ENCODE measurements around the gene XAGE5. TPM values are rescaled to one million over a fixed set of nuclear protein-coding genes. Genes with fewer than 3 reads are reported as not detected.

Gene XAGE5
- total and polyA plus RNA-seq, 2 of the 13 experiments (the other 11 are each of a cell fraction or from before 2014, with no cell fraction given), result not detected

DNA sequence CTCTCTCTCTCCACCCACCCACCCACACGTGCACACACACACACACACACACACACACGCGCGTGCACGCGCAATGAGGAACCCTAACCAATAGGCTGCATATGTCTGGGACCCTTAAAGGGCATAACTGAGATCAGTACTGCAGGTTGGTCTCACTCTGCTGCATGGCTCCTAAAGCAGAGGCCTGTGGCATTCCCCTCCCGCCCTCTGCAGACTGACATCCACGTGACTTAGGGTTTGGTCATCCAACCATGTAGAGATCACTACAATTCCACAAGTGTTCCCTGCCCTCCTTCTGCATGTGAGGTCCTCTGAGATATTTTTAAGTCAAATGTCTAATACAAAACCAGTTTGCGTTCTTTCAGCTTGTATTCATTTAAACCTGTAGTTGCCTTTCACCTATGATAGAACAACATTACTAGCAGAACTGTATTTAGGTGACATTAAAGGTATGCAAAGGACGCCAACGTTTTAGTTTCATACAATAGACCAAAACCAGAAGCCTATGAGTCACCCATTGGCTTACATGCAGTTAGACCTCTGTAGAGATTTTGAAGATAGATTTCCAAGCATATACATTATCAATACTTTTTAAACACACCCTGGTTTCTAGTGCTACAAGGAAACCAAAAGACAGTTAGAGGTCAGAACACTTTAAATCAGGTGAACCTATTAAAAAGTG lies 10.1 kb downstream of the XAGE5 start (continued):
- TF ChIP-seq, protein P1, sequence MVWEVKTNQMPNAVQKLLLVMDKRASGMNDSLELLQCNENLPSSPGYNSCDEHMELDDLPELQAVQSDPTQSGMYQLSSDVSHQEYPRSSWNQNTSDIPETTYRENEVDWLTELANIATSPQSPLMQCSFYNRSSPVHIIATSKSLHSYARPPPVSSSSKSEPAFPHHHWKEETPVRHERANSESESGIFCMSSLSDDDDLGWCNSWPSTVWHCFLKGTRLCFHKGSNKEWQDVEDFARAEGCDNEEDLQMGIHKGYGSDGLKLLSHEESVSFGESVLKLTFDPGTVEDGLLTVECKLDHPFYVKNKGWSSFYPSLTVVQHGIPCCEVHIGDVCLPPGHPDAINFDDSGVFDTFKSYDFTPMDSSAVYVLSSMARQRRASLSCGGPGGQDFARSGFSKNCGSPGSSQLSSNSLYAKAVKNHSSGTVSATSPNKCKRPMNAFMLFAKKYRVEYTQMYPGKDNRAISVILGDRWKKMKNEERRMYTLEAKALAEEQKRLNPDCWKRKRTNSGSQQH (CRISPR knock-in tag; IDR thresholded peaks at IDR 0.05; ENCODE audit: low read depth), result no peak
- no peak for TF ChIP-seq GATAD1 (CRISPR knock-in tag; IDR thresholded peaks at IDR 0.05)
- no peak for TF ChIP-seq ISX (CRISPR knock-in tag; conservative IDR thresholded peaks at IDR 0.05)
- no peak for TF ChIP-seq HNRNPK (IDR thresholded peaks at IDR 0.05; ENCODE audit: low read depth, low read length, poor library complexity, severe bottlenecking)
- TF ChIP-seq ZNF382 (CRISPR knock-in tag; IDR thresholded peaks at IDR 0.05; ENCODE audit: borderline replicate concordance), result no peak
- no peak for TF ChIP-seq ZIK1 (CRISPR knock-in tag; IDR thresholded peaks at IDR 0.05; ENCODE audit: borderline replicate concordance, low read depth)

DNA sequence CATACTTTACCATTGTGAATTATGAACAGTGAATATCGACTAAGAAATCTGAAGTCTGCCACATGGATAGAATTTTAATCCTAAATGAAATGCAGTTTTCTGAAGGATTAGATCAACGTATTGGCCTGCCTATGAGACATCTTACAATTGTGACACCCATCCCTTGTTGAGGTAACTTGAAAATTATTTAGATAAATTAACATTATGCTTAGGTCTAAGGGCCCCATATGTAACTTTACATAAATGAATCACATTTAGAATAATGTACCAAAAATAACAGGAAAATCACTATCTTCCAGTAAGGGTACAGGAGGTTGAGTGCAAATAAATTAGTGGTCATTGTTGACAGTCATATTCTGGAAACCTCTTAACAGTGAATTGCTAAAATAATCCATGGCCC lies 13.5 kb downstream of the XAGE5 start:
- no peaks in the 10 kb centered on the region for H3K79me2 ChIP-seq (ENCODE audit: insufficient read depth, low read length)
- no peak overlapping the region for H3K4me2 ChIP-seq (ENCODE audit: low read depth, low read length)
- no peak overlapping the region for H2AFZ ChIP-seq (ENCODE audit: low read length)
- POLR2A ChIA-PET, result no interaction called here
- no peak overlapping the region for H3K27ac ChIP-seq (ENCODE audit: extremely low read length, insufficient read depth, low read length)
- CTCF ChIA-PET (ENCODE audit: low intra/inter-chr PET ratio, low total read pairs), result no interaction called here
- intact Hi-C loops (cut with micrococcal nuclease; ENCODE audit: unreplicated experiment), result no loop called here
- no TSS peak for BruUV-seq (replicated peaks)
- no peaks in the 10 kb centered on the region for H3K4me1 ChIP-seq (ENCODE audit: insufficient read depth, low read length)
- H4K20me1 ChIP-seq (ENCODE audit: insufficient read depth, low read length), result no peaks in the 10 kb centered on the region
- in situ Hi-C loops (cut with HindIII; ENCODE audit: extremely low pct_ligation_motif_present, low pct_unique_long_range_greater_than_20kb), result no loop called here
- H3K27me3 ChIP-seq (ENCODE audit: control insufficient read depth in 1 of 2, insufficient read depth in 2 of 2, low read length in 2 of 2), result no peaks in the 10 kb centered on the region
- H3K36me3 ChIP-seq (replicated peaks in 1 of 2; ENCODE audit: control insufficient read depth in 1 of 2, insufficient read depth in 2 of 2, low read length in 2 of 2), result no peaks in the 10 kb centered on the region
- no peak overlapping the region for H3K4me3 ChIP-seq (replicated peaks in 1 of 3; ENCODE audit: insufficient read depth in 1 of 3, low read depth in 2 of 3, low read length in 3 of 3)
- ATAC-seq (no peak), FAIRE-seq (no peak), DNase-seq (ENCODE audit: low spot score) (no peak)
- 0% methylated on average over 2 of the region's 2 CpGs for WGBS (ENCODE audit: low lambda C conversion rate)
- no peak overlapping the region for H3K9ac ChIP-seq (ENCODE audit: insufficient read depth, low read depth, low read length)
- H3K9me3 ChIP-seq (ENCODE audit: low read length), result no peaks in the 10 kb centered on the region
- TF ChIP-seq ZNF180 (CRISPR knock-in tag; IDR thresholded peaks at IDR 0.05; ENCODE audit: borderline replicate concordance, low read depth), result no peak
- no peak for TF ChIP-seq KDM1A (CRISPR knock-in tag; IDR thresholded peaks at IDR 0.05)
- TF ChIP-seq KMT2B (CRISPR knock-in tag; IDR thresholded peaks at IDR 0.05), result no peak
- no peak for TF ChIP-seq MBD4 (IDR thresholded peaks at IDR 0.05; ENCODE audit: borderline replicate concordance, low read length)
- TF ChIP-seq, protein P2, sequence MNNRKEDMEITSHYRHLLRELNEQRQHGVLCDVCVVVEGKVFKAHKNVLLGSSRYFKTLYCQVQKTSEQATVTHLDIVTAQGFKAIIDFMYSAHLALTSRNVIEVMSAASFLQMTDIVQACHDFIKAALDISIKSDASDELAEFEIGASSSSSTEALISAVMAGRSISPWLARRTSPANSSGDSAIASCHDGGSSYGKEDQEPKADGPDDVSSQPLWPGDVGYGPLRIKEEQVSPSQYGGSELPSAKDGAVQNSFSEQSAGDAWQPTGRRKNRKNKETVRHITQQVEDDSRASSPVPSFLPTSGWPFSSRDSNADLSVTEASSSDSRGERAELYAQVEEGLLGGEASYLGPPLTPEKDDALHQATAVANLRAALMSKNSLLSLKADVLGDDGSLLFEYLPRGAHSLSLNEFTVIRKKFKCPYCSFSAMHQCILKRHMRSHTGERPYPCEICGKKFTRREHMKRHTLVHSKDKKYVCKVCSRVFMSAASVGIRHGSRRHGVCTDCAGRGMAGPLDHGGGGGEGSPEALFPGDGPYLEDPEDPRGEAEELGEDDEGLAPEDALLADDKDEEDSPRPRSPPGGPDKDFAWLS (CRISPR knock-in tag; IDR thresholded peaks at IDR 0.05; ENCODE audit: borderline replicate concordance), result no peak
- no peak for TF ChIP-seq ZNF430 (CRISPR knock-in tag; IDR thresholded peaks at IDR 0.05)
- no peak for TF ChIP-seq ZNF224 (CRISPR knock-in tag; IDR thresholded peaks at IDR 0.05)
- TF ChIP-seq YY1 (IDR thresholded peaks at IDR 0.05; ENCODE audit: insufficient read depth, insufficient replicate concordance, low read depth, low read length), result no peak
- no peak for TF ChIP-seq ZNF124 (CRISPR knock-in tag; IDR thresholded peaks at IDR 0.05)
- TF ChIP-seq, protein P3, sequence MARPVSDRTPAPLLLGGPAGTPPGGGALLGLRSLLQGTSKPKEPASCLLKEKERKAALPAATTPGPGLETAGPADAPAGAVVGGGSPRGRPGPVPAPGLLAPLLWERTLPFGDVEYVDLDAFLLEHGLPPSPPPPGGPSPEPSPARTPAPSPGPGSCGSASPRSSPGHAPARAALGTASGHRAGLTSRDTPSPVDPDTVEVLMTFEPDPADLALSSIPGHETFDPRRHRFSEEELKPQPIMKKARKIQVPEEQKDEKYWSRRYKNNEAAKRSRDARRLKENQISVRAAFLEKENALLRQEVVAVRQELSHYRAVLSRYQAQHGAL (CRISPR knock-in tag; IDR thresholded peaks at IDR 0.05; ENCODE audit: not compliant biosample characterization), result no peak
- TF ChIP-seq, protein P4, sequence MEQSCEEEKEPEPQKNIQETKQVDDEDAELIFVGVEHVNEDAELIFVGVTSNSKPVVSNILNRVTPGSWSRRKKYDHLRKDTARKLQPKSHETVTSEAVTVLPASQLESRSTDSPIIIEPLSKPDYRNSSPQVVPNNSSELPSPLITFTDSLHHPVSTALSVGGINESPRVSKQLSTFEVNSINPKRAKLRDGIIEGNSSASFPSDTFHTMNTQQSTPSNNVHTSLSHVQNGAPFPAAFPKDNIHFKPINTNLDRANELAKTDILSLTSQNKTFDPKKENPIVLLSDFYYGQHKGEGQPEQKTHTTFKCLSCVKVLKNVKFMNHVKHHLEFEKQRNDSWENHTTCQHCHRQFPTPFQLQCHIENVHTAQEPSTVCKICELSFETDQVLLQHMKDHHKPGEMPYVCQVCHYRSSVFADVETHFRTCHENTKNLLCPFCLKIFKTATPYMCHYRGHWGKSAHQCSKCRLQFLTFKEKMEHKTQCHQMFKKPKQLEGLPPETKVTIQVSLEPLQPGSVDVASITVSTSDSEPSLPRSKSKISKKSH (CRISPR knock-in tag; IDR thresholded peaks at IDR 0.05; ENCODE audit: borderline replicate concordance), result no peak
- no peak for TF ChIP-seq ZNF790 (CRISPR knock-in tag; IDR thresholded peaks at IDR 0.05; ENCODE audit: borderline replicate concordance)

Measured in HepG2 (cell line).